GM19328 (cell line): ENCODE measurements around the gene MAP3K5.

Experiments
- ATAC-seq: cut with Tn5 transposase; IDR thresholded peaks from one replicate; pipeline ENCODE4 v1.9.1; 2021; ENCODE audit warnings: mild to moderate bottlenecking, moderate library complexity; ENCODE audit not compliant: unreplicated experiment

MAP3K5 gene

GRCh38 chr6:136654086-136654485, 138.2 kb downstream of the MAP3K5 start:
- ATAC-seq = no peak

GRCh38 chr6:136652656-136653055, 139.6 kb downstream of the MAP3K5 start:
- ATAC-seq = no peak

- ATAC-seq = no peak
These were observed 140.3 kb downstream of the MAP3K5 start for GRCh38 chr6:136651982-136652381.

GRCh38 chr6:136647363-136647852, 144.9 kb downstream of the MAP3K5 start:
- ATAC-seq = no peak

GRCh38 chr6:136646377-136646776, 145.9 kb downstream of the MAP3K5 start:
- ATAC-seq = no peak

GRCh38 chr6:136644597-136644952, 147.7 kb downstream of the MAP3K5 start:
- no peak for ATAC-seq

GRCh38 chr6:136643850-136644596, 148.3 kb downstream of the MAP3K5 start:
- ATAC-seq = no peak

GRCh38 chr6:136641873-136642465, 150.3 kb downstream of the MAP3K5 start:
- ATAC-seq = no peak

GRCh38 chr6:136641166-136641565, 151.1 kb downstream of the MAP3K5 start:
- ATAC-seq = no peak

- no peak for ATAC-seq
These were observed 152.0 kb downstream of the MAP3K5 start for GRCh38 chr6:136640132-136640915.

GRCh38 chr6:136639702-136640101, 152.6 kb downstream of the MAP3K5 start:
- ATAC-seq = no peak

- no peak for ATAC-seq
These were observed 156.7 kb downstream of the MAP3K5 start for GRCh38 chr6:136635615-136636014.

GRCh38 chr6:136633355-136633754, 158.9 kb downstream of the MAP3K5 start:
- no peak for ATAC-seq

GRCh38 chr6:136628996-136629395, 163.3 kb downstream of the MAP3K5 start:
- no peak for ATAC-seq

- no peak for ATAC-seq
These were observed 165.1 kb downstream of the MAP3K5 start for GRCh38 chr6:136627191-136627590.

- ATAC-seq = no peak
These were observed 167.0 kb downstream of the MAP3K5 start for GRCh38 chr6:136625293-136625692.

GRCh38 chr6:136624347-136624746, 167.9 kb downstream of the MAP3K5 start:
- ATAC-seq = no peak

- ATAC-seq = no peak
These were observed 174.2 kb downstream of the MAP3K5 start for GRCh38 chr6:136618086-136618485.

- ATAC-seq = no peak
These were observed 175.8 kb downstream of the MAP3K5 start for GRCh38 chr6:136616527-136616926.

- no peak for ATAC-seq
These were observed 177.3 kb downstream of the MAP3K5 start for GRCh38 chr6:136614994-136615393.

- no peak for ATAC-seq
These were observed 177.9 kb downstream of the MAP3K5 start for GRCh38 chr6:136614350-136614749.

- ATAC-seq = no peak
These were observed 178.8 kb downstream of the MAP3K5 start for GRCh38 chr6:136613477-136613876.
